ENCODE data around the gene CACNA1A.
"Not testable (repeated sequence)": the region's sequence is repeated elsewhere in the genome, so short reads cannot be mapped to it uniquely, and the experiment has no call there.

Gene CACNA1A

GRCh38 chr19:13267889-13268288 is 238.4 kb downstream of the CACNA1A start:
- DNase-seq = no peak

GRCh38 chr19:13267131-13267530 is 239.1 kb downstream of the CACNA1A start:
- no peak for DNase-seq

- DNase-seq = no peak
Observed at GRCh38 chr19:13262450-13262849, 243.8 kb downstream of the CACNA1A start.

GRCh38 chr19:13260883-13261653 is 245.2 kb downstream of the CACNA1A start:
- peak; percentile 48 for DNase-seq

- DNase-seq = no peak
Observed at GRCh38 chr19:13256918-13257317, 249.4 kb downstream of the CACNA1A start.

GRCh38 chr19:13256398-13256797 is 249.9 kb downstream of the CACNA1A start:
- DNase-seq = not testable (repeated sequence)

GRCh38 chr19:13255719-13256059 is 250.6 kb downstream of the CACNA1A start:
- no peak for DNase-seq

- DNase-seq = no peak
Observed at GRCh38 chr19:13255041-13255718, 251.1 kb downstream of the CACNA1A start.

- DNase-seq = no peak
Observed at GRCh38 chr19:13252569-13253335, 253.5 kb downstream of the CACNA1A start.

- no peak for DNase-seq
Observed at GRCh38 chr19:13244920-13245319, 261.4 kb downstream of the CACNA1A start.

GRCh38 chr19:13241231-13242104 is 264.8 kb downstream of the CACNA1A start:
- DNase-seq = peak; percentile 24

GRCh38 chr19:13240312-13241022 is 265.8 kb downstream of the CACNA1A start:
- DNase-seq = no peak

GRCh38 chr19:13238891-13239534 is 267.3 kb downstream of the CACNA1A start:
- no peak for DNase-seq

- DNase-seq = peak; percentile 65
Observed at GRCh38 chr19:13234518-13234917, 271.8 kb downstream of the CACNA1A start.

- DNase-seq = no peak
Observed at GRCh38 chr19:13231663-13232062, 274.6 kb downstream of the CACNA1A start.

GRCh38 chr19:13229246-13229645 is 277.0 kb downstream of the CACNA1A start:
- no peak for DNase-seq

GRCh38 chr19:13228561-13228960 is 277.7 kb downstream of the CACNA1A start:
- DNase-seq = no peak

- no peak for DNase-seq
Observed at GRCh38 chr19:13226983-13227382, 279.3 kb downstream of the CACNA1A start.

- no peak for DNase-seq
Observed at GRCh38 chr19:13225973-13226865, 280.1 kb downstream of the CACNA1A start.

- DNase-seq = no peak
Observed at GRCh38 chr19:13225085-13225484, 281.2 kb downstream of the CACNA1A start.
